Measurements from ENCODE around the gene PIP4K2A.
"Not testable (repeated sequence)": the region's sequence is repeated elsewhere in the genome, so short reads cannot be mapped to it uniquely, and the experiment has no call there.

Gene PIP4K2A

GRCh38 chr10:22539579-22540298, 174.6 kb downstream of the PIP4K2A start:
- H3K4me1 ChIP-seq (ENCODE audit: control insufficient read depth, insufficient read depth, low read length): no peaks in the 10 kb centered on the region

GRCh38 chr10:22537810-22538209, 176.6 kb downstream of the PIP4K2A start:
- Histone ChIP-seq H3K9ac (ENCODE audit: low read depth, low read length) (no peak overlapping the region), H3K27ac (ENCODE audit: low read depth, low read length) (no peak overlapping the region), H3K9me3 (ENCODE audit: control insufficient read depth, insufficient read depth, low read length) (no peaks in the 10 kb centered on the region), H3K27me3 (ENCODE audit: control insufficient read depth, insufficient read depth, low read length) (no peaks in the 10 kb centered on the region), H3K4me1 (ENCODE audit: control insufficient read depth, insufficient read depth, low read length) (no peaks in the 10 kb centered on the region), H3K4me3 (ENCODE audit: low read depth, low read length) (no peak overlapping the region), H3K36me3 (ENCODE audit: control insufficient read depth, insufficient read depth, low read length) (peaks cover 67% of the 10 kb centered on the region)

More at GRCh38 chr10:22539579-22540298, 174.6 kb downstream of the PIP4K2A start:
- Histone ChIP-seq H3K9me3 (ENCODE audit: control insufficient read depth, insufficient read depth, low read length) (no peaks in the 10 kb centered on the region), H3K27me3 (ENCODE audit: control insufficient read depth, insufficient read depth, low read length) (no peaks in the 10 kb centered on the region), H3K4me3 (ENCODE audit: low read depth, low read length) (no peak overlapping the region), H3K27ac (ENCODE audit: low read depth, low read length) (no peak overlapping the region), H3K36me3 (ENCODE audit: control insufficient read depth, insufficient read depth, low read length) (peaks cover 68% of the 10 kb centered on the region), H3K9ac (ENCODE audit: low read depth, low read length) (no peak overlapping the region)

- no peak overlapping the region for H3K9ac ChIP-seq (ENCODE audit: low read depth, low read length)
- H3K9me3 ChIP-seq (ENCODE audit: control insufficient read depth, insufficient read depth, low read length): no peaks in the 10 kb centered on the region
- H3K4me1 ChIP-seq (ENCODE audit: control insufficient read depth, insufficient read depth, low read length): no peaks in the 10 kb centered on the region
- H3K36me3 ChIP-seq (ENCODE audit: control insufficient read depth, insufficient read depth, low read length): peaks cover 56% of the 10 kb centered on the region
- no peak overlapping the region for H3K27ac ChIP-seq (ENCODE audit: low read depth, low read length)
- no peaks in the 10 kb centered on the region for H3K27me3 ChIP-seq (ENCODE audit: control insufficient read depth, insufficient read depth, low read length)
- no peak overlapping the region for H3K4me3 ChIP-seq (ENCODE audit: low read depth, low read length)
These were observed 177.8 kb downstream of the PIP4K2A start for GRCh38 chr10:22536620-22537019.

- peaks cover 7% of the 10 kb centered on the region; the same call in 1 of the 2 replicates for H3K9me3 ChIP-seq (ENCODE audit: control insufficient read depth, insufficient read depth, low read length)
- H3K27me3 ChIP-seq (ENCODE audit: control insufficient read depth, insufficient read depth, low read length): no peaks in the 10 kb centered on the region
- H3K4me3 ChIP-seq (ENCODE audit: low read depth, low read length): no peak overlapping the region
- peaks cover 45% of the 10 kb centered on the region for H3K36me3 ChIP-seq (ENCODE audit: control insufficient read depth, insufficient read depth, low read length)
- no peak overlapping the region for H3K9ac ChIP-seq (ENCODE audit: low read depth, low read length)
- H3K27ac ChIP-seq (ENCODE audit: low read depth, low read length): no peak overlapping the region
- no peaks in the 10 kb centered on the region for H3K4me1 ChIP-seq (ENCODE audit: control insufficient read depth, insufficient read depth, low read length)
These were observed 179.4 kb downstream of the PIP4K2A start for GRCh38 chr10:22534849-22535604.

- no peak overlapping the region for H3K9ac ChIP-seq (ENCODE audit: low read depth, low read length)
- no peak overlapping the region for H3K27ac ChIP-seq (ENCODE audit: low read depth, low read length)
- peaks cover 13% of the 10 kb centered on the region; the same call in 1 of the 2 replicates for H3K36me3 ChIP-seq (ENCODE audit: control insufficient read depth, insufficient read depth, low read length)
- peaks cover 11% of the 10 kb centered on the region for H3K9me3 ChIP-seq (ENCODE audit: control insufficient read depth, insufficient read depth, low read length)
- no peak overlapping the region for H3K4me3 ChIP-seq (ENCODE audit: low read depth, low read length)
- no peaks in the 10 kb centered on the region for H3K4me1 ChIP-seq (ENCODE audit: control insufficient read depth, insufficient read depth, low read length)
- no peaks in the 10 kb centered on the region for H3K27me3 ChIP-seq (ENCODE audit: control insufficient read depth, insufficient read depth, low read length)
These were observed 182.9 kb downstream of the PIP4K2A start for GRCh38 chr10:22531441-22531840.

- Histone ChIP-seq H3K4me1 (ENCODE audit: control insufficient read depth, insufficient read depth, low read length) (no peaks in the 10 kb centered on the region), H3K9ac (ENCODE audit: low read depth, low read length) (no peak overlapping the region), H3K9me3 (ENCODE audit: control insufficient read depth, insufficient read depth, low read length) (peaks cover 15% of the 10 kb centered on the region), H3K36me3 (ENCODE audit: control insufficient read depth, insufficient read depth, low read length) (peaks cover 9% of the 10 kb centered on the region; the same call in 1 of the 2 replicates), H3K27ac (ENCODE audit: low read depth, low read length) (no peak overlapping the region), H3K27me3 (ENCODE audit: control insufficient read depth, insufficient read depth, low read length) (no peaks in the 10 kb centered on the region), H3K4me3 (ENCODE audit: low read depth, low read length) (no peak overlapping the region)
These were observed 183.4 kb downstream of the PIP4K2A start for GRCh38 chr10:22531008-22531407.

GRCh38 chr10:22527520-22527919, 186.9 kb downstream of the PIP4K2A start:
- H3K36me3 ChIP-seq (ENCODE audit: control insufficient read depth, insufficient read depth, low read length): no peaks in the 10 kb centered on the region
- no peak overlapping the region for H3K4me3 ChIP-seq (ENCODE audit: low read depth, low read length)
- no peak overlapping the region for H3K27ac ChIP-seq (ENCODE audit: low read depth, low read length)
- H3K9me3 ChIP-seq (ENCODE audit: control insufficient read depth, insufficient read depth, low read length): peaks cover 20% of the 10 kb centered on the region
- no peaks in the 10 kb centered on the region for H3K27me3 ChIP-seq (ENCODE audit: control insufficient read depth, insufficient read depth, low read length)
- no peaks in the 10 kb centered on the region for H3K4me1 ChIP-seq (ENCODE audit: control insufficient read depth, insufficient read depth, low read length)
- H3K9ac ChIP-seq (ENCODE audit: low read depth, low read length): no peak overlapping the region

GRCh38 chr10:22524333-22524732, 190.0 kb downstream of the PIP4K2A start:
- H3K9me3 ChIP-seq (ENCODE audit: control insufficient read depth, insufficient read depth, low read length): peaks cover 13% of the 10 kb centered on the region
- not testable (repeated sequence) for H3K4me1 ChIP-seq (ENCODE audit: control insufficient read depth, insufficient read depth, low read length); H3K9ac ChIP-seq (ENCODE audit: low read depth, low read length); H3K27me3 ChIP-seq (ENCODE audit: control insufficient read depth, insufficient read depth, low read length); H3K27ac ChIP-seq (ENCODE audit: low read depth, low read length); H3K36me3 ChIP-seq (ENCODE audit: control insufficient read depth, insufficient read depth, low read length); H3K4me3 ChIP-seq (ENCODE audit: low read depth, low read length)

GRCh38 chr10:22520645-22521044, 193.7 kb downstream of the PIP4K2A start:
- H3K27ac ChIP-seq (ENCODE audit: low read depth, low read length); H3K27me3 ChIP-seq (ENCODE audit: control insufficient read depth, insufficient read depth, low read length); H3K36me3 ChIP-seq (ENCODE audit: control insufficient read depth, insufficient read depth, low read length); H3K9me3 ChIP-seq (ENCODE audit: control insufficient read depth, insufficient read depth, low read length); H3K4me3 ChIP-seq (ENCODE audit: low read depth, low read length); H3K9ac ChIP-seq (ENCODE audit: low read depth, low read length); H3K4me1 ChIP-seq (ENCODE audit: control insufficient read depth, insufficient read depth, low read length): not testable (repeated sequence)

GRCh38 chr10:22518167-22518724, 196.1 kb downstream of the PIP4K2A start:
- peaks cover 5% of the 10 kb centered on the region; the same call in 1 of the 2 replicates for H3K4me1 ChIP-seq (ENCODE audit: control insufficient read depth, insufficient read depth, low read length)
- H3K9ac ChIP-seq (ENCODE audit: low read depth, low read length): no peak overlapping the region
- H3K27me3 ChIP-seq (ENCODE audit: control insufficient read depth, insufficient read depth, low read length): peaks cover 8% of the 10 kb centered on the region; the same call in 1 of the 2 replicates
- no peak overlapping the region for H3K4me3 ChIP-seq (ENCODE audit: low read depth, low read length)
- no peak overlapping the region for H3K27ac ChIP-seq (ENCODE audit: low read depth, low read length)
- no peaks in the 10 kb centered on the region for H3K36me3 ChIP-seq (ENCODE audit: control insufficient read depth, insufficient read depth, low read length)
- H3K9me3 ChIP-seq (ENCODE audit: control insufficient read depth, insufficient read depth, low read length): no peaks in the 10 kb centered on the region

- Histone ChIP-seq H3K9me3 (ENCODE audit: control insufficient read depth, insufficient read depth, low read length) (no peaks in the 10 kb centered on the region), H3K27me3 (ENCODE audit: control insufficient read depth, insufficient read depth, low read length) (peaks cover 8% of the 10 kb centered on the region; the same call in 1 of the 2 replicates), H3K9ac (ENCODE audit: low read depth, low read length) (no peak overlapping the region), H3K36me3 (ENCODE audit: control insufficient read depth, insufficient read depth, low read length) (no peaks in the 10 kb centered on the region), H3K4me3 (ENCODE audit: low read depth, low read length) (no peak overlapping the region), H3K4me1 (ENCODE audit: control insufficient read depth, insufficient read depth, low read length) (peaks cover 5% of the 10 kb centered on the region; the same call in 1 of the 2 replicates), H3K27ac (ENCODE audit: low read depth, low read length) (no peak overlapping the region)
These were observed 199.4 kb downstream of the PIP4K2A start for GRCh38 chr10:22515009-22515408.

Measured in HUES48 (cell line).